OCI-LY7 (cell line): ENCODE measurements around the gene SBNO1. TPM values are rescaled to one million over a fixed set of nuclear protein-coding genes. Genes with fewer than 3 reads are reported as not detected.

Source experiments
- BruUV-seq: library from RNA; stranded (reverse); fragments of 400-500 nt; replicated peaks from 2 replicates; lab custom pipeline; 2021; lab: Mats Ljungman, UMichigan
- CTCF ChIA-PET: fragments of 300-600 bp; sonication (Branson Sonifier 250); formaldehyde crosslinking; loops from one replicate; lab custom pipeline; 2022; ENCODE audit warnings: antibody characterized with exemption; ENCODE audit not compliant: unreplicated experiment; lab: Charles Lee
- POLR2A ChIA-PET: fragments of 300-600 bp; sonication (Branson Sonifier 250); formaldehyde crosslinking; loops from one replicate; lab custom pipeline; 2022; ENCODE audit warnings: antibody characterized with exemption; lab: Charles Lee
- DNase-seq: peaks from one replicate; pipeline ENCODE4 v3.0.0-alpha.2; 2015; ENCODE audit warnings: low spot score
- H2AFZ ChIP-seq: fragments of 200-600 bp; sonication (generic), shearing (Covaris generic); 2 replicates; pipeline ENCODE4 v1.6.1; 2014; ENCODE audit warnings: mild to moderate bottlenecking, antibody characterized with exemption, low read length, moderate library complexity
- H3K27ac ChIP-seq: fragments of 200-600 bp; sonication (generic); 2 replicates; pipeline ENCODE4 v1.5.1; 2014; ENCODE audit warnings: mixed run types, low read depth, mild to moderate bottlenecking, moderate library complexity, low read length, inconsistent platforms; ENCODE audit not compliant: poor library complexity, severe bottlenecking
- H3K36me3 ChIP-seq: fragments of 200-600 bp; sonication (generic); 2 replicates; pipeline ENCODE4 v1.6.1; 2014; ENCODE audit warnings: mild to moderate bottlenecking, antibody characterized with exemption, low read length, moderate library complexity, mixed read lengths; ENCODE audit not compliant: insufficient read depth
- H3K4me1 ChIP-seq: fragments of 200-600 bp; sonication (generic); 2 replicates; pipeline ENCODE4 v1.5.1; 2014; ENCODE audit warnings: mild to moderate bottlenecking, low read length; ENCODE audit not compliant: insufficient read depth, poor library complexity, severe bottlenecking
- H3K4me2 ChIP-seq: fragments of 200-600 bp; sonication (generic); 2 replicates; pipeline ENCODE4 v1.6.1; 2014; ENCODE audit warnings: mild to moderate bottlenecking, low read length
- H3K4me3 ChIP-seq: fragments of 200-600 bp; sonication (generic); 2 replicates; pipeline ENCODE4 v1.5.1; 2014; ENCODE audit warnings: mild to moderate bottlenecking, low read depth, low read length; ENCODE audit not compliant: poor library complexity, severe bottlenecking
- H3K79me2 ChIP-seq: fragments of 200-600 bp; sonication (generic); 2 replicates; pipeline ENCODE4 v1.6.1; 2016; ENCODE audit warnings: low read depth, mild to moderate bottlenecking, low read length, moderate library complexity, mixed read lengths; ENCODE audit not compliant: insufficient read depth
- H3K9me2 ChIP-seq: fragments of 200-600 bp; sonication (generic); 2 replicates; pipeline ENCODE4 v1.6.1; 2016; ENCODE audit warnings: mild to moderate bottlenecking, low read length, mixed read lengths; ENCODE audit not compliant: insufficient read depth
- H3K9me3 ChIP-seq: fragments of 200-600 bp; sonication (generic); 2 replicates; pipeline ENCODE4 v1.6.1; 2014; ENCODE audit warnings: mild to moderate bottlenecking, mixed run types, low read length, mixed read lengths
- H4K20me1 ChIP-seq: fragments of 200-600 bp; sonication (generic); 2 replicates; pipeline ENCODE4 v1.6.1; 2014; ENCODE audit warnings: mild to moderate bottlenecking, antibody characterized with exemption, low read length, moderate library complexity, mixed read lengths; ENCODE audit not compliant: insufficient read depth
- CTCF ChIP-seq: fragments of 200-600 bp; sonication (generic); conservative IDR thresholded peaks from 2 replicates; pipeline ENCODE4 v1.5.1; 2014; ENCODE audit warnings: mild to moderate bottlenecking, antibody characterized with exemption, low read length, moderate library complexity, mixed read lengths
- EZH2phosphoT487 ChIP-seq: fragments of 200-600 bp; sonication (generic); IDR thresholded peaks from 2 replicates; pipeline ENCODE4 v1.6.1; 2018; ENCODE audit warnings: low read depth, borderline replicate concordance, mild to moderate bottlenecking, mixed run types, antibody characterized with exemption, low read length, moderate library complexity, mixed read lengths
- intact Hi-C: fragments of 100-400 bp; cut with micrococcal nuclease; formaldehyde crosslinking; loops from one replicate; pipeline ENCODE4 v1.10.0; 2022; ENCODE audit not compliant: unreplicated experiment
- total RNA-seq, 2 experiments: library from RNA; depleted of rRNA in 1 of 2; stranded (reverse); fragments of >200 nt in 1 of 2; shearing (Covaris generic) in 1 of 2; gene quantifications; 2 replicates each; pipeline ENCODE4 v1.2.3, GENCODE V29; 2014 to 2022

The SBNO1 gene
- total RNA-seq, 2 experiments from 2014 or later, result 23.7 to 57.3 TPM

DNA sequence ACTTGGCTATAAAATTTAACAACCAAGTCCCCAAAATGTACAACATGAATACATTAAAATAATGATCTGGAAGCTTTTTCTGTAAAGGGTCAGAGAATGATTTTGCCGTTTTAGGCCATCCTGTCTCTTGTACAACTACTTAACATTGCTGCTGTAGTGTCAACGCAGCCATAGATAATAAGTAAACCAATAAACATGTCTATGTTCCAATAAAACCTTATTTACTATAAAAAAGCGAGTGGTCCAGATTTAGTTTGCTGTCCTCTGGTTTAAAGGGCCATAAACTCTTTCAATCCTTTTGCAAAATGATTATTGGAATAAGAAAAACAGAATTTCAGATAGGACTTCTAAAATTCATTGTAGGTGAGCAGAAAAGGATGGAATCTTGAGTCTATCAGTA lies 29.2 kb downstream of the SBNO1 start:
- Histone ChIP-seq H3K9me3 (no peaks in the 10 kb centered on the region), H3K4me2 (no peak overlapping the region), H3K79me2 (no peaks in the 10 kb centered on the region), H2AFZ (no peak overlapping the region), H3K9me2 (no peaks in the 10 kb centered on the region), H3K27ac (no peak overlapping the region), H4K20me1 (no peaks in the 10 kb centered on the region), H3K36me3 (peaks cover 85% of the 10 kb centered on the region), H3K4me1 (peaks cover 5% of the 10 kb centered on the region), H3K4me3 (no peak overlapping the region)
- no peak for DNase-seq
- ChIA-PET CTCF (no interaction called here), POLR2A (no interaction called here)
- BruUV-seq, result no TSS peak
- intact Hi-C loops, result no loop called here
- TF ChIP-seq EZH2phosphoT487 (no peak), CTCF (no peak)

DNA sequence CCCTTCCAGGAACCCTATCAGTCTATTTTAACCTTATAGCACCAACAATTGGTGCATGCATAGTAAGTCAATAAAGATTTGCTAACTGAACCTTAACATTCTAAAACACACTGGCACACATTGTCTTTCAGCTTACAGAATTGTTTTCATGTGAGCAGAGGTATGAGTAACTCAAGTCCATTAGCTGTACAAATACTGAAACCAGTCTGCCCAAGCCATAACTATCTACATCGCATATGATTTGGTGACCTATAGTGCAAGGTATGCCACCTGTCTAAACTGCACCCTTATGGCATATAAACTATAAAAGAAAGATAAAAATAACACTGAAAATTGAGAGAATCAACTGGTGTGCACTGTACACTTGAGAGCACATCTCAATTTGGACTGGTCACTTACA lies 34.8 kb downstream of the SBNO1 start:
- no peaks in the 10 kb centered on the region for H3K9me3 ChIP-seq
- H2AFZ ChIP-seq, result no peak overlapping the region
- H3K4me2 ChIP-seq, result no peak overlapping the region
- POLR2A ChIA-PET, result no interaction called here
- no peak overlapping the region for H3K4me3 ChIP-seq
- peaks cover 91% of the 10 kb centered on the region for H3K36me3 ChIP-seq
- TF ChIP-seq CTCF (no peak), EZH2phosphoT487 (no peak)
- DNase-seq, result no peak
- H3K4me1 ChIP-seq, result no peaks in the 10 kb centered on the region
- intact Hi-C loops, result loop anchor here (10.0 kb wide), 1 partner anchor 145 kb away; no protein-coding TSS in a partner anchor
- no peaks in the 10 kb centered on the region for H4K20me1 ChIP-seq
- no peak overlapping the region for H3K27ac ChIP-seq
- H3K9me2 ChIP-seq, result no peaks in the 10 kb centered on the region
- CTCF ChIA-PET, result no interaction called here
- no peaks in the 10 kb centered on the region for H3K79me2 ChIP-seq
- no TSS peak for BruUV-seq

DNA sequence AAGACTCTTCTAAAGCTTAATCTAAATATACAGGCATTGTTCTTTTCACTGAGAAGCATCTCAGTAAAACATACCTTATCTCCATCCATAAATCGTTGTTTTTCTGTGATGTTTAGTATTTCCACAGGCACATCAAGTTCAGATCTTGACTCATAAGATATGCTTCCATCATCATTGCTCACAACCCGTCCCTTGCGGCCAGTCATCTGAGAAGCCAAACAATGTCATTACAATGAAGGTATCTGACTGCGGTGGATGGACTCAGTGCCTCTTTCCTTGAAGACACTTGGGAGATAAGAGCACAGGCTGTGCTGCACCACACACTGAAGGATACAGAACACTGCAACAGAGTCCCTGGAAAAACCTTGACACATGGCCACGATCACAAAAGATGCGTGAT lies 44.8 kb downstream of the SBNO1 start:
- BruUV-seq, result no TSS peak
- no peak overlapping the region for H3K4me2 ChIP-seq
- H3K4me3 ChIP-seq, result no peak overlapping the region
- no peak for DNase-seq
- H4K20me1 ChIP-seq, result no peaks in the 10 kb centered on the region
- no peak overlapping the region for H2AFZ ChIP-seq
- H3K36me3 ChIP-seq, result peaks cover 97% of the 10 kb centered on the region
- intact Hi-C loops, result loop anchor here (10.0 kb wide), 1 partner anchor 135 kb away; no protein-coding TSS in a partner anchor
- no peaks in the 10 kb centered on the region for H3K4me1 ChIP-seq
- no peak for TF ChIP-seq EZH2phosphoT487
- H3K9me2 ChIP-seq, result no peaks in the 10 kb centered on the region
- POLR2A ChIA-PET, result interaction anchor here (0.6 to 1.2 kb wide), 2 partner anchors 9 to 64 kb away, joined by 3 to 5 read pairs; no protein-coding TSS in a partner anchor
- no peaks in the 10 kb centered on the region for H3K9me3 ChIP-seq
- H3K27ac ChIP-seq, result no peak overlapping the region
- CTCF ChIA-PET, result no interaction called here
- H3K79me2 ChIP-seq, result no peaks in the 10 kb centered on the region
